ENCODE measurements around the gene EEF2K. TPM values are rescaled to one million over a fixed set of nuclear protein-coding genes. Genes with fewer than 3 reads are reported as not detected.

EEF2K gene
- total RNA-seq, 1 experiment from 2014 or later: 13.3 TPM

DNA sequence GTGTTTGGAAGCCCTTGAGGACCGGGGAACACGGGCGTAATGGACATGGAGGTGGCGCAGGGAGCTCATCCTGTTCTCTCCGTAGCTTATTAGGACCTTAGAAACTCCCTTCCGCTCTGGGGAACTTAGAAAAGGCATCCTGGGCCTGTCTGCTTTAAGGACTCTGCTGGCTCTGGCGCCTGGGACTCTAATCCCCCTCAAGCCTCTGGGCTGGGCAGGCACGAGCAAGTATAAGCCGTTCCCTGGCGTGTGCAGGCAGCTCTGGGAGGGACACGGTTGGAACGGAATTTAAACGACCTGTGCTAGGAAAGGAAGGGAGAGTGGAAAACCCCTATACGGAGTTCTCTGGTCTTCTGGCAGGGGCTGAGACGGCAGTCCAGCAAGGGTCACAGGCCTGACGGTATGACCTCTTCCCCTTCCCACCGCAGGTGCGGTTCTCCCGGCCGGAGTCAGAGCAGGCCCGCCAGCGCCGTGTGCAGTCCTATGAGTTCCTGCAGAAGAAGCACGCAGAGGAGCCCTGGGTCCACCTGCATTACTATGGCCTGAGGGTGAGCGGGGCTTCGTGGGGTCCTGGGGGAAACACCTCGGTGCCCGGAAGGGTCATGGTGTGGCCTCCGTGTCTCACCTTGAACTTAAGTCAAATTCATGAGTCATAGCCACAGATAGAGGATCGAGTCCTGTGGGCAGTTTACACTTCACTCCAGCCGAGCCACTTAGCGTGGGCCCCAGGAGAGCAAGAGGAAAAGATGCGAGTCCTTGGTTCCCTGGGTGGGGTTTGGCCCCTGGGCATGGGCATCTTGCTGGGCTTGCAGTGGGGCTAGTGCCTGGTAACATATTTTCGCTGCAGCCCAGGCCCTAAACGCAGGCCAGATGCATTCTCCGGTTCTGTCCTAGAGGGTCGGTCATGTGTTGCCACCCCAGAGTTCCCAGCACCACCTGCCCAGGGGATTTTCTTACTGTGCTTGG is 108.9 kb downstream of the EEF2K start:
- Histone ChIP-seq H3K27me3 (ENCODE audit: control insufficient read depth, insufficient read depth, low read length) (no peaks in the 10 kb centered on the region), H3K4me3 (ENCODE audit: insufficient read depth, low read depth, low read length) (no peak overlapping the region), H3K36me3 (replicated peaks; ENCODE audit: control insufficient read depth, insufficient read depth, low read length) (peaks cover 38% of the 10 kb centered on the region)
- peak; percentile 36 for DNase-seq

- Histone ChIP-seq H3K36me3 (replicated peaks; ENCODE audit: control insufficient read depth, insufficient read depth, low read length) (peaks cover 35% of the 10 kb centered on the region), H3K4me3 (ENCODE audit: insufficient read depth, low read depth, low read length) (no peak overlapping the region), H3K27me3 (ENCODE audit: control insufficient read depth, insufficient read depth, low read length) (no peaks in the 10 kb centered on the region)
- no peak for DNase-seq
These were observed 109.9 kb downstream of the EEF2K start for GRCh38 chr16:22315979-22316378.

DNA sequence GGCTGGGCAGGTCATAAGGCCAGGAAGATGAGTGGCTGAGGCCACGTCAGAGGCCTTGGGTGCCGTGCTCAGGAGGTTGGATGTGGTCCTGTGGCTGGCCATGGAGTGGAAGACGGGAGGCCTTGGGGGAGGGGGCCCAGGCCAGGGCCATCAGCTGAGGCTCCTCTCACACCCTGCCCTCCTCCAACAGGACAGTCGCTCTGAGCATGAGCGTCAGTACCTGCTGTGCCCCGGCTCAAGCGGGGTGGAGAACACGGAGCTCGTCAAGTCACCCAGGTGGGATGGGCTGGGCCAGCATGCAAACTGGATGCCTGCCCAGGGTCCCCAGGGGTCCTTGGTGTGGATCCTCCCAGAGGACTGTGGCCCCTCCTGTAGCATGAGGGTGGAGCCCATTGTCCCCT is 110.3 kb downstream of the EEF2K start:
- peak; percentile 34 for DNase-seq
- Histone ChIP-seq H3K36me3 (replicated peaks; ENCODE audit: control insufficient read depth, insufficient read depth, low read length) (peaks cover 36% of the 10 kb centered on the region), H3K4me3 (ENCODE audit: insufficient read depth, low read depth, low read length) (no peak overlapping the region), H3K27me3 (ENCODE audit: control insufficient read depth, insufficient read depth, low read length) (no peaks in the 10 kb centered on the region)

GRCh38 chr16:22317001-22317530 is 111.0 kb downstream of the EEF2K start:
- H3K27me3 ChIP-seq (ENCODE audit: control insufficient read depth, insufficient read depth, low read length): no peaks in the 10 kb centered on the region
- DNase-seq: peak; percentile 44
- H3K4me3 ChIP-seq (ENCODE audit: insufficient read depth, low read depth, low read length): no peak overlapping the region
- peaks cover 38% of the 10 kb centered on the region for H3K36me3 ChIP-seq (replicated peaks; ENCODE audit: control insufficient read depth, insufficient read depth, low read length)

- no peaks in the 10 kb centered on the region for H3K27me3 ChIP-seq (ENCODE audit: control insufficient read depth, insufficient read depth, low read length)
- H3K4me3 ChIP-seq (ENCODE audit: insufficient read depth, low read depth, low read length): no peak overlapping the region
- H3K36me3 ChIP-seq (replicated peaks; ENCODE audit: control insufficient read depth, insufficient read depth, low read length): peaks cover 39% of the 10 kb centered on the region
- no peak for DNase-seq
These were observed 111.5 kb downstream of the EEF2K start for GRCh38 chr16:22317625-22318024.

- DNase-seq: peak; percentile 85
- H3K4me3 ChIP-seq (ENCODE audit: insufficient read depth, low read depth, low read length): no peak overlapping the region
- H3K36me3 ChIP-seq (replicated peaks; ENCODE audit: control insufficient read depth, insufficient read depth, low read length): peaks cover 38% of the 10 kb centered on the region
- no peaks in the 10 kb centered on the region for H3K27me3 ChIP-seq (ENCODE audit: control insufficient read depth, insufficient read depth, low read length)
These were observed 112.7 kb downstream of the EEF2K start for GRCh38 chr16:22318690-22319358.

GRCh38 chr16:22320572-22321339 is 114.7 kb downstream of the EEF2K start:
- Histone ChIP-seq H3K27me3 (ENCODE audit: control insufficient read depth, insufficient read depth, low read length) (no peaks in the 10 kb centered on the region), H3K36me3 (replicated peaks; ENCODE audit: control insufficient read depth, insufficient read depth, low read length) (peaks cover 43% of the 10 kb centered on the region), H3K4me3 (ENCODE audit: insufficient read depth, low read depth, low read length) (no peak overlapping the region)
- DNase-seq: peak; percentile 55

- no peak overlapping the region for H3K4me3 ChIP-seq (ENCODE audit: insufficient read depth, low read depth, low read length)
- H3K27me3 ChIP-seq (ENCODE audit: control insufficient read depth, insufficient read depth, low read length): no peaks in the 10 kb centered on the region
- H3K36me3 ChIP-seq (replicated peaks; ENCODE audit: control insufficient read depth, insufficient read depth, low read length): peaks cover 44% of the 10 kb centered on the region
- peak; percentile 90 for DNase-seq
These were observed 115.4 kb downstream of the EEF2K start for GRCh38 chr16:22321340-22322001.

DNA sequence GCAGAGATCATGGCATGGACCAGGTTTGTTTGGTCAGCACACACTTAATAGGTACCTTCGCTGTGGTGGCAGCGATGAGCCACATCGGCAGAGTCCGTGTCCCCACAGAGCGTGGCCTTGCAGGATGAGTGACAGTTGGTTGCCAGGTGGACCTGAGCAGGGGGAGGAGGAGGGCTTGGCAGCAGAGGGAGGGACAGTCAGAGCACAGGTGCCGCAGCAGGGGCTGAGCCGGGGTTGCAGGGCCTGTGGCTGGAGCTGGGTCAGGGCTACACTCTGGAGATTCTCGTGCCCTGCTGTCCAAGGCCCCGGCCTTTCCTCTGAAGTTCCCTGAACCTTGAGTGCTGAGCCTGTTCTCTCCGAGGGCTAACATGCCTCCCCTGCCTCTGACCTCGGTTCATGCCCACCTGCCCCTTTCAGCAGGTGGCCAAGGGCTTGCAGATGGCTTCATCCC is 116.0 kb downstream of the EEF2K start:
- DNase-seq: peak; percentile 33
- H3K36me3 ChIP-seq (replicated peaks; ENCODE audit: control insufficient read depth, insufficient read depth, low read length): peaks cover 45% of the 10 kb centered on the region

GRCh38 chr16:22322741-22323140 is 116.7 kb downstream of the EEF2K start:
- Histone ChIP-seq H3K36me3 (replicated peaks; ENCODE audit: control insufficient read depth, insufficient read depth, low read length) (peaks cover 43% of the 10 kb centered on the region), H3K4me3 (ENCODE audit: insufficient read depth, low read depth, low read length) (no peak overlapping the region), H3K27me3 (ENCODE audit: control insufficient read depth, insufficient read depth, low read length) (no peaks in the 10 kb centered on the region)
- peak; percentile 41 for DNase-seq

More for the DNA sequence above, 116.0 kb downstream of the EEF2K start:
- H3K27me3 ChIP-seq (ENCODE audit: control insufficient read depth, insufficient read depth, low read length): no peaks in the 10 kb centered on the region
- no peak overlapping the region for H3K4me3 ChIP-seq (ENCODE audit: insufficient read depth, low read depth, low read length)

DNA sequence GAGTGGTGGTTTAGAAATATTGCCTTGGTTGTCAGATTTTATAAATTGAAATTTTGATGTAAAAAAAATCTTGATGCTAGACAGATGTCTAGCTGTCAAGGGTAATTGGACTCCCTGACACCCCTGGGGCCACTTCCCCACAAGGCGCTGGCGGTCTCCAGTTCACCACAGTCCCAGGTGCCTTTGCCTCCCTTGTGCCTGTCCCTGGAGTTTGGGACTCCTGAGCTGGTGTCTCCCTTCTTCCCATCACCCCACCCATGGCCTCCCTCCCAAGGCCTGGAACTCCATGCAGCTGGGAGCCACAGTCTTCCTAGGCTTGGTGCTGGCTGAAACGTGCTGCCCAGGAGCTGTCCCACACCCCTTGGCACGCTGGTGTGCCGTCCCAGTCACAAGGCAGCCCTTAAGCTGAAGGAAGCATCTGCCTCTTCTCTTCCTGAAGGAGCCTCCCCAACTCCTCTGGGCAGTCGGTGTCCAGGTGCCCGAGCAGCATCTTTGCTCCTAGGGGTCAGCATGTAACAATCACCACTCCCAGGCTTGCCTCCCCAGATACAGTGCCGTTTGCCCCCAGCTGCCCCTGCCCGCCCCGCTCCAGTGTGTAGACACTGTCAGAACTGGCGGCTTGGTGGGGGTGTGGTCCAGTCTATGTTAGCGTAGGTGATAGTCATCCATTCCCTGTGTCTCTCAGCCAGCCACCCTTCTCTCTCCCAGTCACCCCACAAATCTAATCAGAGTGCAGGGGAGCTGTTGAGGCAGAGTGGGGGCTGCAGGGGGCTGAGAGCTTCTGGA is 117.3 kb downstream of the EEF2K start:
- Histone ChIP-seq H3K27me3 (ENCODE audit: control insufficient read depth, insufficient read depth, low read length) (no peaks in the 10 kb centered on the region), H3K36me3 (replicated peaks; ENCODE audit: control insufficient read depth, insufficient read depth, low read length) (peaks cover 46% of the 10 kb centered on the region), H3K4me3 (ENCODE audit: insufficient read depth, low read depth, low read length) (no peak overlapping the region)
- DNase-seq: peak; percentile 36

DNA sequence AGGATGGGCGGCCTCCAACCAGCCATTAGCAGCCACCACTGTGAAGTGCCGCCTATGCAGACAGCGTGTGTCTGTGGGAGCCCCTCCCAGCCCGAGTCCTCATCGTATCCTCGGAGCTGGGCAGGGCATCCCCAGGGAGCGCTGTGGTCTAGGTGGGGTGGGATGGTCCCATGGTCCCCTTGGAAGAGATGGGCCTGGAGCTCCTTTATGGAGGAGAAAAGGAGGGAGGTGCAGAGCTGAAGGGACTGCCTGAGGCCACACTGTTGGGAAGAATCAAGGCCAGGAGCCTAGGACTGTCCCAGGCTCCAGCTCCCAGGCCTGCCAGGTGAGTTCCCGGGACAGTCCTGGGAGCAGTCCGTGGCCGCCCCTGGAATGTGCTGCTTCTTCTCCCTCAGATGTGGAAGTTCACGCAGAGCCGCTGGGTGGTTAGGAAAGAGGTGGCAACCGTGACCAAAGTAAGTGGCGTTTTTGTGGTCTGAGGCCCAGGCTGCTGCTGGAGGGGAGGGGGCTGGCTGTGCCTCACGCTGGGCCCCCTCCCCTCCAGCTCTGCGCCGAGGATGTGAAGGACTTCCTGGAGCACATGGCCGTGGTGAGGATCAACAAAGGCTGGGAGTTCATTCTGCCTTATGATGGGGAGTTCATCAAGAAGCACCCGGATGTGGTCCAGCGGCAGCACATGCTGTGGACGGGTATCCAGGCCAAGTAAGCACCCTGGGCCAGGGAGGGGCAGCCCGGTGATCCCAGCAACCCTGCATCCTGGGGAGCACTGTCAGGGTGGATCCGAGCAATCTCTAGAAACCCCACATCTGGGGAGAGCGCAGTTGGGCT is 118.1 kb downstream of the EEF2K start:
- no peaks in the 10 kb centered on the region for H3K27me3 ChIP-seq (ENCODE audit: control insufficient read depth, insufficient read depth, low read length)
- H3K36me3 ChIP-seq (replicated peaks; ENCODE audit: control insufficient read depth, insufficient read depth, low read length): peaks cover 46% of the 10 kb centered on the region
- no peak for DNase-seq
- H3K4me3 ChIP-seq (ENCODE audit: insufficient read depth, low read depth, low read length): no peak overlapping the region
